Measurements from ENCODE around the gene HIC2.
"Not testable (repeated sequence)": the region's sequence is repeated elsewhere in the genome, so short reads cannot be mapped to it uniquely, and the experiment has no call there.

Gene HIC2

GRCh38 chr22:21435998-21436810 lies 19.0 kb downstream of the HIC2 start:
- DNase-seq = not testable (repeated sequence)

GRCh38 chr22:21438013-21438412 lies 20.8 kb downstream of the HIC2 start:
- DNase-seq = not testable (repeated sequence)

- not testable (repeated sequence) for DNase-seq
Observed at GRCh38 chr22:21440018-21440636, 23.0 kb downstream of the HIC2 start.

- DNase-seq = not testable (repeated sequence)
Observed at GRCh38 chr22:21440676-21441075, 23.5 kb downstream of the HIC2 start.

GRCh38 chr22:21441170-21441569 lies 24.0 kb downstream of the HIC2 start:
- not testable (repeated sequence) for DNase-seq

- not testable (repeated sequence) for DNase-seq
Observed at GRCh38 chr22:21442123-21442522, 25.0 kb downstream of the HIC2 start.

- DNase-seq = not testable (repeated sequence)
Observed at GRCh38 chr22:21442646-21443045, 25.5 kb downstream of the HIC2 start.

GRCh38 chr22:21443057-21443734 lies 26.0 kb downstream of the HIC2 start:
- DNase-seq = no peak

GRCh38 chr22:21443735-21444421 lies 26.7 kb downstream of the HIC2 start:
- no peak for DNase-seq

GRCh38 chr22:21444701-21445436 lies 27.7 kb downstream of the HIC2 start:
- no peak for DNase-seq

GRCh38 chr22:21445437-21446127 lies 28.4 kb downstream of the HIC2 start:
- DNase-seq = no peak

GRCh38 chr22:21446128-21446826 lies 29.1 kb downstream of the HIC2 start:
- DNase-seq = no peak

- no peak for DNase-seq
Observed at GRCh38 chr22:21446827-21447690, 29.9 kb downstream of the HIC2 start.

- DNase-seq = no peak
Observed at GRCh38 chr22:21447694-21448402, 30.7 kb downstream of the HIC2 start.

GRCh38 chr22:21448627-21449416 lies 31.7 kb downstream of the HIC2 start:
- no peak for DNase-seq

- DNase-seq = no peak
Observed at GRCh38 chr22:21449531-21450319, 32.6 kb downstream of the HIC2 start.

- no peak for DNase-seq
Observed at GRCh38 chr22:21450320-21450831, 33.2 kb downstream of the HIC2 start.

All from NCI-H510A treated with DMSO at 0.1 percent for 48 hours (cell line).